Panc1 (cell line): ENCODE results near the gene NRSN1.

Experiments
- POLR2AphosphoS5 ChIP-seq: IDR thresholded peaks from 2 replicates; pipeline ENCODE4 v1.6.1; 2012; ENCODE audit warnings: mild to moderate bottlenecking, low read depth, low read length, moderate library complexity
- TF ChIP-seq, protein P1 (sequence below): fragments of 450-650 bp; IDR thresholded peaks from 2 replicates; pipeline ENCODE4 v1.5.1; 2017; ENCODE audit warnings: mild to moderate bottlenecking

DNA sequence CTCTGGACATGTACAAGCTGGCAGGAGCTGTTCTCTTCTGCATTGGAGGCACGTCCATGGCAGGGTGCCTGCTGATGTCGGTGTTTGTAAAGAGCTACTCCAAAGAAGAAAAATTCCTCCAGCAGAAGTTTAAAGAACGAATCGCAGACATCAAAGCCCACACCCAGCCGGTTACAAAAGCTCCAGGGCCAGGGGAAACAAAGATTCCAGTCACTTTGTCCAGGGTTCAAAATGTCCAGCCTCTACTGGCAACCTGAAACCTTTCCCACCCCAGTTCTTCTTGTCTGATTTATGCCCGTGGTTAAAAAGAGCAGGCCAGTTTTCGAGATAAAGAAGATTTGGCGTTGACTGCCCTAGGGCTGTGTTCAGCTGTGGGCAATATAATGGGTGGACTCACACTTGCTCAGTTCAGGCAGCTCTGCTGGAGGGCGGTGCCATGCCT, 19.7 kb downstream of the NRSN1 start:
- TF ChIP-seq, protein P1, sequence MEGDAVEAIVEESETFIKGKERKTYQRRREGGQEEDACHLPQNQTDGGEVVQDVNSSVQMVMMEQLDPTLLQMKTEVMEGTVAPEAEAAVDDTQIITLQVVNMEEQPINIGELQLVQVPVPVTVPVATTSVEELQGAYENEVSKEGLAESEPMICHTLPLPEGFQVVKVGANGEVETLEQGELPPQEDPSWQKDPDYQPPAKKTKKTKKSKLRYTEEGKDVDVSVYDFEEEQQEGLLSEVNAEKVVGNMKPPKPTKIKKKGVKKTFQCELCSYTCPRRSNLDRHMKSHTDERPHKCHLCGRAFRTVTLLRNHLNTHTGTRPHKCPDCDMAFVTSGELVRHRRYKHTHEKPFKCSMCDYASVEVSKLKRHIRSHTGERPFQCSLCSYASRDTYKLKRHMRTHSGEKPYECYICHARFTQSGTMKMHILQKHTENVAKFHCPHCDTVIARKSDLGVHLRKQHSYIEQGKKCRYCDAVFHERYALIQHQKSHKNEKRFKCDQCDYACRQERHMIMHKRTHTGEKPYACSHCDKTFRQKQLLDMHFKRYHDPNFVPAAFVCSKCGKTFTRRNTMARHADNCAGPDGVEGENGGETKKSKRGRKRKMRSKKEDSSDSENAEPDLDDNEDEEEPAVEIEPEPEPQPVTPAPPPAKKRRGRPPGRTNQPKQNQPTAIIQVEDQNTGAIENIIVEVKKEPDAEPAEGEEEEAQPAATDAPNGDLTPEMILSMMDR: no peak
- no peak for TF ChIP-seq POLR2AphosphoS5
